Spleen (tissue), 7 donors: ENCODE results near the gene IGF2.

Experiments
- CTCF ChIP-seq, 11 experiments: fragments of 200-600 bp in 7 of 11; fragments of 450-650 bp in 4 of 11; sonication (generic) in 4 of 11; IDR thresholded peaks in 8 of 11; conservative IDR thresholded peaks in 3 of 11; 1 replicate in 7 of 11; 2 replicates in 4 of 11; pipeline versions ENCODE4 v1.4.0 to v1.8.0; 2016 to 2021; ENCODE audit warnings: antibody characterized with exemption in 11 of 11, inconsistent platforms in 4 of 11, mild to moderate bottlenecking in 1 of 11
- POLR2A ChIP-seq, 3 donors: fragments of 450-650 bp; IDR thresholded peaks; one replicate each; pipeline ENCODE4 v1.5.1; 2017; ENCODE audit warnings: antibody characterized with exemption in 3 of 3, mild to moderate bottlenecking in 1 of 3
- donor health status: DM: no; HTN: no; CAD: no; lungs with moderate emphysema.
- donor health status: DM: no; HTN: no; CAD: no.
- donor health status: DM: no; HTN: no; CAD: no.

GRCh38 chr11:2120359-2121100 lies 18.7 kb downstream of the IGF2 start:
- TF ChIP-seq CTCF (IDR thresholded peaks at IDR 0.05 in 8 of 11, conservative IDR thresholded peaks at IDR 0.05 in 3 of 11) (no peak), POLR2A (IDR thresholded peaks at IDR 0.05) (no peak)
